SKM-1 treated with dmso at 0.1 percent for 144 hours (cell line): Measurements from ENCODE around the gene VEGFA.

Source experiments
- DNase-seq: peaks from one replicate; lab custom pipeline; 2025; ENCODE audit not compliant: unreplicated experiment; lab: John Stamatoyannopoulos, UW

Gene VEGFA

DNA sequence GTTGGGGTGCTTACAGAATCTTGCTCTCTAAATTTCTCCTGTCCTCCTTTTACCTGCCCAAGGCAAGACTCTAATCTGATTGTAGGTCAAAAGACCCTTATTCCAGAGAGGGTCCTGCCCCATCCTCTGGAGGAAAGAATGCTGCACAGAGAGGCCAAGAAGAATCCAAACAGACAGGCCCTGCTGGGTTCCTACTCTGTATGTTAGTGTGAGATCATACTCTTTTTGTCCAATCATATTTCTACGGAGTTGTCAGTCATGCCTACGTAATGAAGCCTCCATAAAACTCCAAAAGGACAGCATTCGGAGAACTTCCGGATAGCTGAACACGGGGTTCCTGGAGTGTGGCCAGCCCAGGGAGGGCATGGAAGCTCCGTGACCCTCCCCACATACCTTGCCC, 50.5 kb downstream of the VEGFA start:
- DNase-seq = no peak

DNA sequence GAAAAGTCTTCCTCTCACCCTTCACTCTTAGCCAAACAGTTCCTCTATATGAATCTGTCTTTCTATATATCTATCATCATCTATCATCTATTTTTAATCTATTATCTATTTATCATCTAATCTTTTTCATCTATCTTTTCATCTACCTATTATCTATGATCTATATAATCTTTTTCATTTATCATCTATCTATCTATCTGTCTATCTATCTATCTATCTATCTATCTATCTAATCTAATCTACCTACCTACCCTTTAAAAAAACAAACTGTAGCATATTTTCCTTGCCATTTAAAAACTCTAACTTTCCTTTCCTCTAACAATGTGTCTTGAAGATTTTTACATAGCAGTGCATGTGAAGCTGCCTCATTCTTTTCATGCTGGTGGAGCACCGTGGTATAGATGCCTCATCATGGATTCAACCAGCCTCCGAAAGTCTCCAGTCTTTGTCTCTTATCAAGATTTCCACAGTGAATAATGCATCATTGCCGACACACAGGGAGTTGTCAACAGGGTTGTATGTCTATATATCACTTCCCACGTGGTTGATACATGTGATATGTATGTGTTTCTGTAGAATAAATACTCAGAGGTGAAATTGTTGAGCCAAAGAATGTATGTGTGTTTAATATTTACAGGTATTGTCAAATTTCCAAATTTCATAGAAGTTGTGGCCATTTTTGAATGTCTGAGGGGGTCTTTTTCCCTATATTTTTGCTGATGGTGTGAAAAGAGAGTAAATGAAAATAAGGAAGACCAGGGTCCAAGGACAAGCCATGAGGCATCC, 51.3 kb downstream of the VEGFA start:
- no peak for DNase-seq

DNA sequence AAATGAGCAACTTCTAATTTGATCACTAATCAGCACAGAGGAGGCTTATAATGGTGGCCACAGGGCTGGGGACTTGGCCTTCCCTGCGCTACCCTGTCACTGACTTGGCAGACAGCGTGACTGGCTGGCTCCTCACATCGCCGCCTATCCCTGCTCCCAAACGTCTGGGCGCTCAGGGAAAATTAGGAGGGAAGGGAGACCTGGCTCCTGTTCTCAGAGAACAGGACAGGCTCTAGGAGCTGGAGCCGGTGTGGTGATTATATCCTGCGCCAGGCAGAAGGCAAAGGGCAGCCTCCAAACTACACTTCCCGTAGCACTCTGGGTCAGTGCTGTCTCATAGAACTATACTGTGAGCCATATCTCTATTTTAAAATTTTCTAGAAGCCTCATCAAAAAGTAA, 53.4 kb downstream of the VEGFA start:
- DNase-seq = no peak

DNA sequence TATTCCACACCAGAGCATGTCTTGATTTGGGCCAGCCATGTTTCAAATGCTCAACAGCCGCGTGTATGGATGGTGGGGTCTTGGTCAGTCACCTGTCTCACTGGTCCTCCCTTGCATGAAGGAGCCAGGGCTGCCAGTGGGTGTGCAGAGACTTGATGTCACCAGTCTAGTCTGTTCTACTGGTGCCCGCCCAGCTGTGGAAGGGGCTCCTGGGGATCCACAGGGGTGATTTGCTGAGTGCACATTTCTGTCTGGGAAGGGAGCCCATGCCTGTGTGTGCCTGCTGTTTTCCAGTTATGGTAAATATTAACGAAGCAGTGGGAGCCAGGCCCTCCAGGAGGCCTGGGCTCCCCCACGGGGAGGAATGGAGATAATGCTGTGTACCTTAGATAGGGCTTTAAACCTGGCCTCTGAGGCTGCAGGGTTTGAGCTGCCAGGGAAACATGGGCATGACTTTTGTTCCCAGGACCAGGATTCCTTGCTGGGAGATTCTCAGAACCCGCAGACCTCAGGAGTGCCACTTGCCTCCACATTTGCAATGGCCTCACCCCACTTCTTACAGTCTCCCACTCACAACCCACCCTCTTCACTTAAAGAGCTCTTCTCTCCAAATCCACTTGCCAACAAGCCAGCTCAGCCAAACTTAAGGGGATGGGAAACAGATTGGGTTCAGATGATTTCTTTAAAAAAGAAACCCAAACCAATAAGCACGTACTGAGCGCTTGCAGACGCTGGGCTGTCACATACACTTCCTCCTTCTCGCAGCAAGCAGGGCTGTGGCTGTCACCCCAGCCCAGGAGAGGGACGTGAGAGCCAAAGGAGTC, 54.1 kb downstream of the VEGFA start:
- peak; percentile 36 for DNase-seq

DNA sequence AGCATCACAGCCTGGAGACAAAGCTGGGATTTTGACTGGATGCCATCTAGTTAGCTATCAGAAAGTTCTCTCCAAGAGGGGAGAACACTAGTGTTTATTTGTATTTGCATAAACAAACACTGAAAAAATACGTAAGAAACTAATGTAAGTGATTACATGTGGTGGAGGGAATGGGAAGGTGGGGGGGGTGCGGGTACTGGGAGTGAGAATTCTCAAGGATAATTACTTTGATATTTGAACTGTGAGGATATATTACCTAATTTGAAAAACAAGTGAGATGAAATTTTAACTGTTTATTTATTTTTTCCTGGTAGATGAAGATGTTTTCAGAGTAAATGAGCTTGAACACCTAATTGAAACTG, 54.7 kb downstream of the VEGFA start:
- DNase-seq = no peak

DNA sequence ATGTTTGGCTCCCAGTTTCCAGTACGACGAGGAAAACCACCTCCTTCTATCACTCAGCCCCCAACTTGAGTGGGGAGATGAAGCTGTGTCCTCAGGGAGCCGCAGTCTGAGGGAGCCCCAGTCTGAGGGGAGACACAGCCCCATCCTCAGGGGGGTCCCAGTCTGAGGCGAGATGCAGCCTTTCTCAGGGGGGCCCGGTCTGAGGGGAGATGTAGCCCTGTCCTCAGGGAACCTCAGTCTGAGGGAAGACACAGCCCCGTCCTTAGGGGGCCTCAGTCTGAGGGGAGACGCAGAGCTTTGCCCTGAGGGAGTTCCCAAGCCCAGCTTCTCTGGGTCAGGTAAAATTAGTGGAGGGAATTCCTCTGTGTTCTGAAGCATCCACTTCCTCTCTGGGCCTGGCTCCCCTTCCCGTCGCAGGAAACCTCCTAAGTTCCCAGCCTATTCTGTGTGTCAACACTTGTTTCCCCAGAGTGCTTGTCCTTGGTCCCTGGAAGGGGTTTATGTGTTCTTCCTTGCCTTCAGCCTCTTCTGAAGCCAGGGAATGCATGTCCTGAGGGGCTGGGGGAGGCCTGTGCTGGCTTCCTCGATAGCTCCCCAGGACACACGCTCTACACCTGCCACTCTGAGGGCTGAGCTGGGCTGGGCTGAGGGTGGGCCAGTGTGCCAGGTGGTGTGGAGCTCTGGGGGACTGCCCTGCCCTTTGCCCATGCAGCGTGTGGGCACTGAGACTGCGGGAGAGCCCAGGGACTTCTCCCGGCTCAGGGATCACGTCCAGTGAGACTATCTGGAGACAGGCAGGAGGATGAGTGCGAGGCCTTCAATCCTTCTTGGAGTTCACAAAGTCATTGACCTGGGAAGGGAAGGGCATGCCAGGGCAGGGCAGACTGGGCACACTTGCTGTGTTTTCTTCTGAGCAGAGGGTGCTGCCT, 55.4 kb downstream of the VEGFA start:
- DNase-seq = no peak

DNA sequence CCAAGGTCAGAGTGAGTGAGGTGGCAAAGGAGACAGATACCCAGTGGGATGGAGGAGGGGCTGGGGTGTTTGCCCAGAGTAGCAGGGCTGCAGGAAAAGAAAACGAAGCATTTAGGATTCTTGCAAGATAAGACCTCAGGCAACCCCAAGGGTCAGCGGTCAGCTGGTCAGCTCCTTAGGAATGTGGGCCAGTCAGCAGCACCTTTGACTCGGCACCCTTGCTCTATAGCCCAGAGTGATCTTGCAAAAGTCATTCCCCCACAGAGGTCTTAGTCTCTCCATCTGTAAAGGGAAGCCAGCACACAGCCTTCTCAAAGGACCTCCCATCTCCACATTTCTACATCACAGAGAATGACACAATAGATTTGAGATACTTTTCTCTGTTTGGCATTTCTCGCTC, 56.7 kb downstream of the VEGFA start:
- DNase-seq = no peak

DNA sequence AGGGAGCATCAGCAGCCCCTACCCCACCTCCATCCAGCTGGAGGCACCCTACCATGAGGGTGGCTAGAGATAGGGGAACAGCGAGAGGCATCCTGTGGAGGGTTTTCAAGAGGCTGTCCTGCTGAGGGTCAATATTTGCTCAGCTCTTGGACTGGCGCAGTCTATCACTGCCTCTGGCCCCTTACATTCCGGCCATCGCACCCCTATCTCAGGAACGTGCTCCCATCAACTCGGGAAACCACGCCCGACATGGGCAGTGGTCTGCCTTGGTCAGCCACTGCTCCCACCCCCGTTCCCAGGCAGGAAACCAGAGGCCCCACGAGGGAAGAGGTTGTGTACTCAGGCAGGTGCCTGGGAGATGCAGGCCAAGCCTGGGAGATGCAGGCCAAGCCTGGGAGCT, 57.9 kb downstream of the VEGFA start:
- no peak for DNase-seq

DNA sequence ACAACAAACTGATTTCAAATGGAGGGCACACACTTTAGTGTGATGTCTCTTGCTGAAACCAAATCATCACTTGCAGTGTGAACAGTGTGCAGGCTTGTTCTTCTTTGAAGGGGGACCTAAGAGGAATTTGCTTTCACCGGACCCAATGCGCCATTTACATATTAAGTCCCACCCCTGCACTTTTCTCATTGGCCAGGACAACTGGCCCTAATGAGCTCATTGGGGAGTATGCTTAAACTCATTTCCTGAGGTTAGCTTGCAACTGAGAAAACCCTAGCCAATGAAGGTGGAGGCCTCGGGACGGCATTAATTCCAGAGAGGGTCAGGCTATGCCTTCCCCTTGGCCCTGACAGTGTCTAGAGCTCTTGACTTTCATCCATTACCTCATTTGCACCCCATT, 58.7 kb downstream of the VEGFA start:
- DNase-seq = no peak

DNA sequence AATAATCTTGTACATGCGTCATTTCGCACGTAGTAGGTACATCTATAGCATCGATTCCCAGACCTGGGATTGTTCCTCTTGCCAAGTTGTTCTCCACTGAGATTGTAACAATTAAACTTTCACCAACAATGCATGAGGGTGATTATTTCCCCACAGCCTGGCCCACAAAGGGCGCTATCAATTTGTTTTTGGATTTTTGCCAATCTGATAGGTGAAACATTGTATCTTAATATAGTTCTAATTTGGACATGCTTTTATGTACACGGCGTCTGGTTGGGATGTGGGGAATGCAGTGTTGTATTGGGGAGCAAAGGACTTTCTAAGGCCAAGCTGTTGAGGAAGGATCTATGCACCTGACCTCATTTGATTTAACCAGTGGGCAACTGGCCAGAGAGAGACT, 59.5 kb downstream of the VEGFA start:
- DNase-seq = no peak

DNA sequence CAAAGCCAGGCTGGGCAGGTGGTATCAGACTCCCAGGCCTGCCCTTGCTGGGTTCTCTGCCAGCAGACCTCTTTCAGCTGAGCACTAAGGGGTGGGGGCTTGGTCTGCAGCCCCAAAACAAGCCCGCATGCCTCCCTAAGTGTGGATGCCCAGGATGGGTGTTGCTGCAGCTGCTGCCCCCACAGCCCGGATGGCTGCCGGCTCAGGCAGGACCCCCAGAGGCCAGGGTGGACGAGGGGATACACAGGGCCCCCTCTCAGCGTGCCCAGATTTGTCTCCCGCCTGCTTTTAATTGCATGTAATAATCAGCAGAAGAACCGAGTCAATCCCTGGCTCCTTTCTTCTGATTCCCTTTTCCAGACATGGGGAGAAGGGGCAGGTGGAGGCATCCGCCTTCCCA, 60.8 kb downstream of the VEGFA start:
- DNase-seq = no peak

DNA sequence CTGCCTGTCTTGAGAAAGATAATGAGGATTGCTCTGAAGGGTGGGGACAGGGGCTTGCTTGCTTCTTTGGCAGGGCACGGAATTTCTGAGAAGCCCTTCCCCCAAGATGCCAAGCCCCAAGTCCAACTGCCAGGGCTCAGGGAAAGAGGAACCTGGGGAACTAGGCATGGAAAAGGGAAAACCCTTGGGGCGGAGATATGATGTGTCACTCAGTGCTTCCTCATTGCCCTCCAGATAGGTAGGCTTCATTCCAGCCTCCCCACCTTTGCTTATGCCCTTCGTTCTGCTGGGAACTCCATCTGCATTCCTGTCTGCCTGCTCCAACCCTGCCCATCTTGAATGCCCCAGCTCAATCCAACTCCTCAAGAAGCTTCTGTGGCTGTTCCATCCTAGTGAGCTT, 61.2 kb downstream of the VEGFA start:
- DNase-seq = no peak

DNA sequence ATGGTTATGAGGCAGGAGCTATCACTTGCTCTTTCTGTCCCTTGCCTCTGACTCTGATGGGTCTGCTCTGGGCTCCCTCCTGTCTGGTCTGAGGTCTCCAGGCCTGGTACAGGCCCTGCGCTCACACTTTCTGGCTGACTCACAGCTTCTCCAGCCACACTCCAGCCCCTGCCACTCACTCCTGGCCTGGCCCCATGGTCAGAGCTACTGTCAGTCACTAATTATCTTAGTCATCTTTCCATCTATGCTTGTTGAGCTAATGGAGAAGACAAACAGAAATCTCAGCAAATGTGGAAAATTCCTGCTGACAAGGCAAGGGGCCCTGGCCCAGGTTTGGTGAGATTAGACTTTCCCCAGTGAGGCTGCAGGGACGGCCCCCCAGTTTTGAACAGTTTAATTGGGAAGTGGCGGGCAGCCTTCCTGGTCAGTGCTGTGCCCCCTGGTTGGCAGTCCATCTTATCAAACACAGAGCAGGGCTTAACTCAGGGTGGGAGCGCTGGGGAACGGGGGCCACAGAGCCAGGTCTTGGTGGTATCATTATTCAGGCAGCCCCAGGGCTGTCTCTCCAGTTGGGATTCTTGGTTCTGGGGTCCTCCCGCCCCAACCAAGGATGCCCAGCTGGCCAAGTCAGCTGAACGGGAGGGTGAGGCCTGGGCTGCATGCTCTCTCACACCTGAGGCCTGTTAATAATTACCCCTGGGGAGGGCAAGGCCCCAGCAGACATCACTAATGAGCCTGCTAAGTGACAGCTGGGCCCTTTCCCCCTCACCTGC, 63.4 kb downstream of the VEGFA start:
- DNase-seq = no peak

DNA sequence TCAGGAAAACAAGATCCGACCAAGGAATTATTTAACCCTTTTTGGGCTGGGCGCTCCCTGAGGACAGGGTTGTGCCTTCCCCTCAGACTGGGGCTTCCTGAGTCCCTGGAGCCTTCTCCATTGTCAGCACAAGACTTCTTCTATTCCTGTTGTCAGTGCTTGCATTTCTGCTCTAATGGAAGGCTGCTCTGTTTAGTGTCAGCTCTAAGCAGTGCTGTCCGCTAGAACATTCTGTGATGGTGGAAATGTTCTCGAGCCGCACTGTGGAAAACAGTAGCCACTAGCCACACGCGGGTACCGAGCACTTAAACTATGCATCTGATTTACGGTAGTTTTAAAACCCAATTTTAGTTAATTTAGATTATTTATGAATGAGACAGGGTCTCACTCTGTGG, 64.0 kb downstream of the VEGFA start:
- no peak for DNase-seq

DNA sequence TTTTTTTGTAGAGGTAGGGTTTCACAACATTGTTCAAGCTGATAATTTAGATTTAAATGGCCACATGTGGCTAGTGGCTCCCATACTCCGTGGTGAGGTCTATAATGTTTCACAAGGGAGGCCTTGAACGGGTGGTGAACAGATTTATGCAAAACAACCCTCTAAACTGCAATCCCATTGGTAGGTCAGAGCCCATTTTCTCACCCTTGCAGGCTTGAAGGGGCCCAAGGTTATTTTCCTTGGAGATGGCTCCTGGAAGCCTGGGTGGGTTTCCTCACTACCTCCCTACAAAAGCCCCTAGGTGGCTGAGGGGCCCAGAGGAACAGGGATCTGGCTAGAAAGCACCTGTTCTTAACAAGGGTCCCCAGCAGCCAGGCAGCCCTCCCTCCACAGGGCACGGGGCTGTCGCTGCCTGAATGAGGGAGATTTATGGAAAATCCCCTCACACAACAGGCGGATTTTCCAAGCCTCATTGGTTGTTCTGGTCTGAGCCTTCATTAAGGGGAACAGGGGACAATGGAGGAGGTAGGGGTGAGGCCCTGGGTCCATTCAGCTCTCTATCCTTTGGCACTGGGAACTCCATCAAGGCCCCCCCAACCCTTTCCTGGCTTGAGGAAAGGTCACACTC, 64.6 kb downstream of the VEGFA start:
- no peak for DNase-seq

DNA sequence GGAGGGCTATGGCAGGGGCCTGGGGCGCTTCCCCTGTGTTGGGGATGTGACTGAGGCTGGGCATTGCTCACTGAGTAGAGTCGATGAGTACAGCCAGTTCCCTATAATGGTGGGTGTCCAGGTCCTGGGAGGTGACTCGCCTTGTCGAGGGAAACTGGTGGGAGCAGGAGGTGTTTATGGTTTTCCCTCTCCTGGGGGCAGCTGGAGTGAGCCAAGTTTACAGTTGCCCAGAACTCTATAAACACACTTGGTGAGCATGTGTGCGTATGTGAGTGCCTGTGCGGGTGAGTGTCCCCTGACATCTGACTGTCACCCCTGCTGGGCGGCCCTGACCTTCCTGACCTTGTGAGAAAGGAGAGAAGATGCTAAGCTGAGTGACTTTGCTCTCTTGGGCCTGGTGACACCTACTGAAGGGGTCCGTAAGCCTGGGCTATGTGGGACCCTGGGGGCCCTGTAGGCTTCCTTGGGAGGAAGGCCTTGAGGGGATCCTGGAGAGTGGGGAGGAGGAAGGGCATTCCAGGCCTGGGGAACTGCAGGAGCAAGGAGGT, 65.9 kb downstream of the VEGFA start:
- DNase-seq = no peak
